ENCODE results near the gene SCO1. TPM values are rescaled to one million over a fixed set of nuclear protein-coding genes. Genes with fewer than 3 reads are reported as not detected.

Gene SCO1
- total and polyA plus RNA-seq, 2 donors (not counting 1 experiment from before 2014, with no cell fraction given) = 16.7 to 56.6 TPM

GRCh38 chr17:10624969-10625368, 72.4 kb downstream of the SCO1 start:
- Histone ChIP-seq H3K9me3 (ENCODE audit: control insufficient read depth, insufficient read depth, low read depth, low read length) (no peaks in the 10 kb centered on the region), H3K27ac (ENCODE audit: insufficient read depth, low read length) (no peak overlapping the region), H3K9ac (ENCODE audit: insufficient read depth, low read length) (no peak overlapping the region), H3K4me1 (ENCODE audit: control insufficient read depth, extremely low read depth, insufficient read depth, low read length) (no peaks in the 10 kb centered on the region), H3K4me2 (ENCODE audit: extremely low read depth, insufficient read depth, low read length) (no peak overlapping the region), H3K36me3 (ENCODE audit: control insufficient read depth, insufficient read depth, low read length) (no peaks in the 10 kb centered on the region), H3K79me2 (ENCODE audit: control insufficient read depth, insufficient read depth, low read length) (no peaks in the 10 kb centered on the region), H2AFZ (ENCODE audit: low read length) (no peak overlapping the region), H3K27me3 (ENCODE audit: control insufficient read depth, insufficient read depth, low read length) (no peaks in the 10 kb centered on the region), H3K4me3 (replicated peaks in 1 of 4; ENCODE audit: control extremely low read depth in 1 of 4, insufficient read depth in 1 of 4, low read depth in 3 of 4, low read length in 4 of 4) (no peak overlapping the region), H4K20me1 (ENCODE audit: control insufficient read depth, extremely low read depth, insufficient read depth, low read length) (no peaks in the 10 kb centered on the region)
- no peak for DNase-seq (ENCODE audit: low read depth in 2 of 2)
- TF ChIP-seq EZH2 (IDR thresholded peaks at IDR 0.05; ENCODE audit: low read length, missing control alignments) (no peak), CTCF (conservative IDR thresholded peaks at IDR 0.05 in 1 of 2, IDR thresholded peaks at IDR 0.05 in 1 of 2; ENCODE audit: low read depth in 1 of 2, low read length in 2 of 2) (no peak)

GRCh38 chr17:10623737-10624338, 73.5 kb downstream of the SCO1 start:
- Histone ChIP-seq H3K79me2 (ENCODE audit: control insufficient read depth, insufficient read depth, low read length) (no peaks in the 10 kb centered on the region), H3K9me3 (ENCODE audit: control insufficient read depth, insufficient read depth, low read depth, low read length) (no peaks in the 10 kb centered on the region), H4K20me1 (ENCODE audit: control insufficient read depth, extremely low read depth, insufficient read depth, low read length) (no peaks in the 10 kb centered on the region), H3K4me1 (ENCODE audit: control insufficient read depth, extremely low read depth, insufficient read depth, low read length) (no peaks in the 10 kb centered on the region), H3K36me3 (ENCODE audit: control insufficient read depth, insufficient read depth, low read length) (no peaks in the 10 kb centered on the region), H3K4me2 (ENCODE audit: extremely low read depth, insufficient read depth, low read length) (no peak overlapping the region), H3K4me3 (replicated peaks in 1 of 4; ENCODE audit: control extremely low read depth in 1 of 4, insufficient read depth in 1 of 4, low read depth in 3 of 4, low read length in 4 of 4) (no peak overlapping the region), H3K27me3 (ENCODE audit: control insufficient read depth, insufficient read depth, low read length) (no peaks in the 10 kb centered on the region), H2AFZ (ENCODE audit: low read length) (no peak overlapping the region), H3K9ac (ENCODE audit: insufficient read depth, low read length) (no peak overlapping the region), H3K27ac (ENCODE audit: insufficient read depth, low read length) (no peak overlapping the region)
- TF ChIP-seq EZH2 (IDR thresholded peaks at IDR 0.05; ENCODE audit: low read length, missing control alignments) = no peak
- no peak for TF ChIP-seq CTCF (conservative IDR thresholded peaks at IDR 0.05 in 1 of 2, IDR thresholded peaks at IDR 0.05 in 1 of 2; ENCODE audit: low read depth in 1 of 2, low read length in 2 of 2)
- no peak for DNase-seq (ENCODE audit: low read depth in 2 of 2)

GRCh38 chr17:10622617-10623485, 74.5 kb downstream of the SCO1 start:
- no peak for DNase-seq (ENCODE audit: low read depth in 2 of 2)
- no peaks in the 10 kb centered on the region for H3K4me1 ChIP-seq (ENCODE audit: control insufficient read depth, extremely low read depth, insufficient read depth, low read length)
- no peak overlapping the region for H3K4me2 ChIP-seq (ENCODE audit: extremely low read depth, insufficient read depth, low read length)
- no peak overlapping the region for H3K27ac ChIP-seq (ENCODE audit: insufficient read depth, low read length)
- no peaks in the 10 kb centered on the region for H3K36me3 ChIP-seq (ENCODE audit: control insufficient read depth, insufficient read depth, low read length)
- no peak overlapping the region for H3K4me3 ChIP-seq (replicated peaks in 1 of 4; ENCODE audit: control extremely low read depth in 1 of 4, insufficient read depth in 1 of 4, low read depth in 3 of 4, low read length in 4 of 4)
- no peaks in the 10 kb centered on the region for H3K27me3 ChIP-seq (ENCODE audit: control insufficient read depth, insufficient read depth, low read length)
- no peak overlapping the region for H2AFZ ChIP-seq (ENCODE audit: low read length)
- H4K20me1 ChIP-seq (ENCODE audit: control insufficient read depth, extremely low read depth, insufficient read depth, low read length) = no peaks in the 10 kb centered on the region
- H3K9me3 ChIP-seq (ENCODE audit: control insufficient read depth, insufficient read depth, low read depth, low read length) = no peaks in the 10 kb centered on the region
- TF ChIP-seq CTCF (conservative IDR thresholded peaks at IDR 0.05 in 1 of 2, IDR thresholded peaks at IDR 0.05 in 1 of 2; ENCODE audit: low read depth in 1 of 2, low read length in 2 of 2) = no peak
- TF ChIP-seq EZH2 (IDR thresholded peaks at IDR 0.05; ENCODE audit: low read length, missing control alignments) = no peak
- H3K9ac ChIP-seq (ENCODE audit: insufficient read depth, low read length) = no peak overlapping the region
- H3K79me2 ChIP-seq (ENCODE audit: control insufficient read depth, insufficient read depth, low read length) = no peaks in the 10 kb centered on the region

Measured in fibroblast of lung (primary cell).